HG03108 (cell line): Measurements from ENCODE around the gene LPO.

Experiments
- ATAC-seq: cut with Tn5 transposase; IDR thresholded peaks from one replicate; pipeline ENCODE4 v1.9.1; 2021; ENCODE audit warnings: moderate library complexity; ENCODE audit not compliant: unreplicated experiment

The LPO gene

GRCh38 chr17:58277107-58277801, 38.9 kb downstream of the LPO start:
- ATAC-seq: no peak

GRCh38 chr17:58277802-58278595, 39.6 kb downstream of the LPO start:
- no peak for ATAC-seq

- no peak for ATAC-seq
Measured at GRCh38 chr17:58278661-58279015, 40.3 kb downstream of the LPO start.

- ATAC-seq: no peak
Measured at GRCh38 chr17:58279016-58279711, 40.8 kb downstream of the LPO start.

GRCh38 chr17:58279736-58280479, 41.5 kb downstream of the LPO start:
- ATAC-seq: no peak

- ATAC-seq: no peak
Measured at GRCh38 chr17:58280480-58281217, 42.3 kb downstream of the LPO start, which contains the start of gene MPO. MPO (minus strand) TSS chr17:58280935; CDS start chr17:58280758, 177 bp downstream.

- ATAC-seq: no peak
Measured at GRCh38 chr17:58281511-58282011, 43.2 kb downstream of the LPO start.

- ATAC-seq: no peak
Measured at GRCh38 chr17:58282442-58282841, 44.1 kb downstream of the LPO start.

GRCh38 chr17:58283674-58284612, 45.6 kb downstream of the LPO start:
- ATAC-seq: no peak

GRCh38 chr17:58284613-58285421, 46.4 kb downstream of the LPO start:
- no peak for ATAC-seq

- ATAC-seq: no peak
Measured at GRCh38 chr17:58285422-58285810, 47.0 kb downstream of the LPO start.

- ATAC-seq: no peak
Measured at GRCh38 chr17:58289869-58290268, 51.5 kb downstream of the LPO start.

- no peak for ATAC-seq
Measured at GRCh38 chr17:58291246-58291645, 52.9 kb downstream of the LPO start.

GRCh38 chr17:58294034-58294433, 55.6 kb downstream of the LPO start:
- ATAC-seq: no peak

- ATAC-seq: no peak
Measured at GRCh38 chr17:58300336-58300735, 62.0 kb downstream of the LPO start.

GRCh38 chr17:58301504-58302150, 63.2 kb downstream of the LPO start:
- no peak for ATAC-seq

- ATAC-seq: no peak
Measured at GRCh38 chr17:58302171-58302918, 64.0 kb downstream of the LPO start.
